Limb (tissue), 2 donors: ENCODE measurements around the gene ANKRD13C.

ENCODE experiments used
- DNase-seq, 2 donors: peaks; one replicate each; pipeline ENCODE4 v3.0.0-alpha.2; 2016; ENCODE audit errors: extremely low spot score in 2 of 2

Gene ANKRD13C

GRCh38 chr1:70220517-70221237 is 133.8 kb downstream of the ANKRD13C start:
- DNase-seq: no peak

- DNase-seq: no peak
Measured at GRCh38 chr1:70220015-70220414, 134.5 kb downstream of the ANKRD13C start.

- no peak for DNase-seq
Measured at GRCh38 chr1:70211541-70211940, 143.0 kb downstream of the ANKRD13C start.

GRCh38 chr1:70210820-70211219 is 143.7 kb downstream of the ANKRD13C start:
- DNase-seq: no peak
